HG03103 (cell line): ENCODE data around the gene CHST15.

Source experiments
- ATAC-seq: cut with Tn5 transposase; IDR thresholded peaks from one replicate; pipeline ENCODE4 v1.9.1; 2021; ENCODE audit warnings: low read depth; ENCODE audit not compliant: unreplicated experiment

Gene CHST15

DNA sequence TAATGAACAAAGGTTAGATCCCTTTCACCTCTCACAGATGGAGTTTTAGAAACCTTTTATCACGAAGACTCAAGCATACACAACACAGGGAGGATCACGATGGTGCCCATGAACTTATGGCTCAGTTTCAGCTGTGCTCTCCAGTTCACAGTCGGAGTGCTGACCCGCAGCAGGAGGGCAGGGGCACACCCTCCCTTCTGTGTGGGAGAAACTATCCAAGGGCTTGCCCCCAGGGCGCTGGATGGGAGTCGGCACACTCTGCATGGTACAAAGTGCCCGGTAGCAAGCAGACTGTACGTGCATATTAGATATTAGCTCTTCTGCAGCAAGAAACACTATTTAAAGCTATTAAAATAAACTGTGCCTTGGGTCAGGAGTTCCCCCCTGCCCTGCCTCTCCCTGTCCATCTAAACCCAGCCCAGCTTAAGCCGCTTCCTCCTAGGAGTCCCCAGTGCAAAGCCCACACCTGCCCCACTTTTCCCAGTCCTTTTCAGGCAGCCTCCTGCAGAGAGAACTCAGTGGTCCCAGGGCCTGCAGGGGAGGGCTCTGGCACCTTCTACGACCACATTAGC lies 76.5 kb downstream of the CHST15 start:
- ATAC-seq = no peak

DNA sequence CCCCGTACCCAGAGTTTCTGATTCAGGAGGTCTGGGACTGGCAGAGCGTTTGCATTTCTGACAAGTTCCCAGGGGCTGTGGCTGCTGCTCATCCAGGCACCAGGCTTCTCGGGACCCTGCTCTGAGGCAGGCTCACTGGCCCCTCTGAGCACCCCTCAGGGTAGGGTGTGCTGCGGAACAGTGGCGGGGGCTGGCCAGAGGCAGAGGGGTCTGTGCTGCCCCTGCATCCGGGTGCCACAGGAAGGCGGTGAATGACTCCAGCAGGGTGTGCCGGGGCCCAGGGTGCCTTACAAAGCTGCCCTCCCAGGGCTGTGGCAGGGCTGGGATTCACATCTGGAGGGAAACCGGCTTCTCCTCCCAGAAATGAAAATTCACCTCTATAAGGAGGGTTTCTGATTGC lies 77.4 kb downstream of the CHST15 start:
- ATAC-seq = no peak

DNA sequence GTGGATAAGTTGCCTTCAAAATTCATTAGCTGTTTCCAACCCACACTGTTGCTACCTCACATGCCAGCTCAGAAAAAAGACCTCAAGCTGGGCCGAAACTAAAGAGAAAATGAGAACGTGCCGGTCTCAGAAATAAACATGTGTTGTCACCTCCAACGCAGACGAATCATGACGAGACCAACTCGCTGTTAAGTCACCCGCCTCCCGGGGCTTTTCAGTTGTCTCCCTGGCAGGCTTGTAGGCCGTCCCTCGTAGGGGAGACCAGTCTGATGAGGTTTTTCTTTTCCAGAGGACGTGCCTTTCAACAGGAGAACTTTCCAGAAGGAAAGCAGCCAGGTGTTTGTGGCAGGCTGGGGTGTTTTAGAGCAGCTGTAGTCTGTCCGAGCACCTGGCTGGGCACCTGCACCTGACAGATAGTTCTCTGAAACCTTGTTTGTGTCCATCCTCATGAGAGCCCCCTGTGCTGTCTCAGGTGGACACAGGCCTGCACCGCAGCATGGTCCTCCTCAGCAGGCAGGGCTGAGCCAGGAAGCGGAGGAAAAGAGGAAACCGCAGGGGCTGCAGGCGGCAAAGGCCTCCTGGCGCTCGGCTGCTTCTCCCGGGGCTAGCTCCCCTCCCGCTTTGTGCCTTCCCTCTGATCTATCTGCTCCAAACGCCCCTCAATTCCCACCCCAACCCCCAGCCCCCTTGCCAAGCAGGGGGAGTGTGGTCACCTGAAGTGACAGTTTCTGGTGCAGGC lies 78.8 kb downstream of the CHST15 start:
- ATAC-seq = no peak

DNA sequence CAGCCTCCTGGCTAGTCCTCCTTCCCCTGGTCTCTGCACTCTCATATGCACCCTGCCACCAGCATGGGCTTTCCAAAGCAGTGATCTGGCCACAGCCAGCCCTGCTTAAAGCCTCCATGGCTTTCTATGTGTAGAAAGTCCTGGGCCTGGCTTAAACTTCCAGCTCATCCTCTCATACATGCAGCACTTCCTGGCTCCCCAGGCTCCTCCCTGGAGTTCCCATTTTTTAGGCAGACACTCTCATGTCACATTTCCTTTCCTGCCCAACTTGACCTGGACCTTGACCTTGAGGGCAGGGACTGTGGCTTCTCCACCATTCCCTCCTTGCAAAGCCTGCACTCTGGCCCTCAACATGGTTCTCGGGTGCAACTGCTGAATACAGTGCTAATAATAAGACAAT lies 79.5 kb downstream of the CHST15 start:
- ATAC-seq = no peak

DNA sequence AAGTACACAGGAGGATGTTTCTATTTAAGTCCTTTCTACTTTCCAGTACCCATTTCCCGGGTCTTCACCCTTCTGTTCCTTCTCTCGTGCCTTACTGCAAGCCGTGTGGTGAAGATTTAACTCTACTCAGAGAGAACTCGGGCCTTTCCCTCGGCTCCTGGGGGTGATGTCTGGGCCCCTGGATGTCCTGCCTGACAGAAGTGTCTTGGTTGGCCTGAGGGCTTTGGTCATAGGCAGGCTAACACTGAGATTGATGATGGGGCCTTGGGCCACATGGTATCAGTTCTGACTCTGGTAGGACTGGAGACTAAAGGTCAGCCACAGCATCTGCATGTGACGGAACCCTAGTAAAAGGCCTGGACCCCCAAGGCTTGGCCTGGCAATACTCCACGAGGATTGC lies 80.4 kb downstream of the CHST15 start:
- no peak for ATAC-seq

DNA sequence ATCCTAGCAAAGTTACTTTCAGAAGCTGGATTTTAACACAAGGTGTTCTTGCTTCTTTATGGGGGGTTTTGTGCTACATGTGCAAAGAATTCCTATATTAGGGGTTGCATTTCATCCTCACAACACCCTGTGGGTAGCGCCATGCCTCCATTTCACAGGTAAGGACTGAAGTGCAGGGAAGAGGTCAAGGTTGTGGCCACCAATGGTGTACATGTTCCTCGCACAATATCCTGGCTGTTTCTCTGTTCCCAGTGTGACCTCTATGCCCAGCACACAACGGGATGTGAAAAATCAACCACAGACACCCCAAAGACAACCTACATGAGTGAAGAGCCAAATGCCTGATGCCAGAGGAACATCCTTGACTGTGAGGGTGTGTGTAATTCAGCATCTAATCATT lies 80.8 kb downstream of the CHST15 start:
- ATAC-seq = no peak

- no peak for ATAC-seq
These were observed 81.3 kb downstream of the CHST15 start for GRCh38 chr10:124012066-124012465.

- ATAC-seq = no peak
These were observed 81.9 kb downstream of the CHST15 start for GRCh38 chr10:124011464-124011863.

DNA sequence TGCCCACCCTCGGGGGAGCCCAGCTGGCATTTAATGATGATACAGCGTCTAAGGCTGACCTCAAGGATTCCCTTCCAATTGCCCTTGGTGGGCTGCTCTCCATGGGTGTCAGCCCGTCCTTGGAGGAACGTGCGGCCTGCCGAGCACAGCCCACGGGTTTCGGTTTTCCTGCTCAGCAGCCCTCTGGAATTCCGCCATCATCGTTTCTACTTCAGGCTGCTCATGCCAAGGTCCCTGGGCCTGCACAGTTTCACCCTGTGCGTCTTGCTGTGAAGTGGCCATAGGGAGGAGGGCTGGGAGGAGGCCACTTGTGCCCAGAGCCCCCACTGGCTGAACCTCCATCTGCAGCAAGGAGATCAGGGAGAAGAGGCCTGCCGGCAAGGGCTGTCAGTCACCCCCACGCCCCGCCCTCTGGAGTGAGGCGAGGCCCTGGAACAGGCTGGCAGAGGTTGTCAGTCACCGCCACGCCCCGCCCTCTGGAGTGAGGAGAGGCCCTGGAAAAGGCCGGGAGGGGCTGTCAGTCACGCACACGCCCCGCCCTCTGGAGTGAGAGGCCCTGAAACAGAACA lies 82.8 kb downstream of the CHST15 start:
- no peak for ATAC-seq

DNA sequence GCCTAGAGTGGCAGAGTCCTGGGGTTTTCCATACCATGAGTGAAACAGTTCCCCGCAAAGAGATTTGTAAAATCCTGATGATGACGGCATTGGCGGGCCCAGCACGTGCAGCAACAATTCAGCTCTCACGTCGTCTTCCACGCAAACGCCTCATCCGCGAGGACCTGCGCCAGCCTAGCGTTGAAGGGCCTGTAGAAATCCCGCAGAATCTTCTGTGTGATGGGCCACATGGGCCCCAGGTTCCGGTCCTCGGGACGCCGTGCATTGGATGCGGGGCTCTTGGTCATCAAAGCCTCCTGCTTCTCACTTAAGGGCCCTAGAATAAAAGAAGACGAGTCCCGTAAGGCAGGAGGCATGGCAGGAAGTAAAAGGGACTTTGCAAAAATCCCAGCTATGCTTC lies 83.4 kb downstream of the CHST15 start:
- no peak for ATAC-seq

DNA sequence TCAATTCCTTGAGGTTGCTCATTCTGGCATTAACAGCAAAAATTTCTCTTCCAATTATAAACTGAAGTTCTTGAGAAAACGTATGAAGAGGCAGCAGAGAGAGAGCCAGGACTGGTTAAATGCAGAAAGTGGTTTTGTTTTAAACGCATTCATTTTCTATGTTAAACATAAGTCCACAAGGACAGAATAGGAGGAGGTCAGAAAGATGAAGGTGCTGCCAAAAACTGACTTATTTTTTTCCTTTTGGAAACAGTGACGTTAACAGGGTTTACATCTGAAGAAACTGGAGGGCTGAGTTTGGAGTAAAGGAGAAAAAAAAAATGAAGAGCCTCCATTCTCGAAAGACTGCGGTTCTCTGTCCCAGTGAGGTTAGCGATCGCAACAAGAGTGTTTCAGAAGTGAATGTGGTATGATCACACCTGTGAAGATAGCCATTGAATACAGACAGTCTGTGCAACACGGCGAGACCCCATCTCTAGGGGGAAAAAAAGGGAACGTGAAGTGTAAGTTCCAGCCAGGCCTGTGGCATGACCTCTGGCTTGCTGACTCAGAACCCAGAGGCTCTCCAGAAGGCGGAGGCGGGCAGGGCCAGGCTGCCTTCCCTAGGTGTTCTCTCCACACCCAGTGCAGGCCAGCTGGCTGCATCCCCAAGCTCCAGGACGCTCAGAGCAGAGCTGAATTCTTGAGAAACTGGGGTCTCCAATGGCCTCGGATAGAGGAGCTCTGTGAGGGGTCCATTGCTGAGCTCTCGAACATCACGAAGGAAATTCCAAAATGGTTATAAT lies 84.0 kb downstream of the CHST15 start:
- ATAC-seq = no peak

GRCh38 chr10:124008681-124009080 lies 84.7 kb downstream of the CHST15 start:
- no peak for ATAC-seq

DNA sequence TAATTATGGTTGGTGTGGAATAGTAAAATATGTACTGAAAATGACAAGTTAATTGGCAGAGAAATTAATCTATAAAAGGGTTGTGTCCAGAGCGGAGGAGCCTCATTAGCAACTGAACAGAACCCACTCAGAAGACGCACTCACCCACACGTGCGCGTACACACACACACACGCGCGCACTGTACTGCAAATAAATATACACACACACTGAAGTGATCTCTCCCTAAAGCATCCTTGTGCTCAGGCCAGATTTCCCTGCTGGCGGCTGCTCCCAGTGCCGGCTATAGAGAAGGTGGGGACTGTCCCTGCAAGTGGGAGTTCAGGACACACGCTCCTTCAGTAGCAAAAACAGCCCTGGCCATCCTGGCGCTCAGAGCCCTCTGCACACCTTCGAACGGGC lies 85.2 kb downstream of the CHST15 start:
- no peak for ATAC-seq

DNA sequence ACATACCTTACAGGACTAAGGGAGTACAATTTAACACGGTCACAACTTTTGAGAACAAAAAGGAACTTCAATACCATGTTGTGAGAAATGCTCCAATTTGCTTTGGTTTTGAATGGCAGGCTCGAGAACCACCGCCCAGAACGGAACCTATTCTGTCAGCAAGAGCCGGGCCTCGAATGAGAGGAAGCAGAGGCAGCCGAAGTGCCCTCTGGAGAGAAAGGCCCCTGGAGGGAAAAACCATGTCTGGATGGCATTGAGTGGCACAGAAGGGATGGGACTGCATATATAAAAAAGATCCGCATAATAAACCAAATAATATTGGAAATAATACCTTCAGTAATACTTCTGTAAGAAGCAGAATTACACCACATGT lies 85.6 kb downstream of the CHST15 start:
- no peak for ATAC-seq

DNA sequence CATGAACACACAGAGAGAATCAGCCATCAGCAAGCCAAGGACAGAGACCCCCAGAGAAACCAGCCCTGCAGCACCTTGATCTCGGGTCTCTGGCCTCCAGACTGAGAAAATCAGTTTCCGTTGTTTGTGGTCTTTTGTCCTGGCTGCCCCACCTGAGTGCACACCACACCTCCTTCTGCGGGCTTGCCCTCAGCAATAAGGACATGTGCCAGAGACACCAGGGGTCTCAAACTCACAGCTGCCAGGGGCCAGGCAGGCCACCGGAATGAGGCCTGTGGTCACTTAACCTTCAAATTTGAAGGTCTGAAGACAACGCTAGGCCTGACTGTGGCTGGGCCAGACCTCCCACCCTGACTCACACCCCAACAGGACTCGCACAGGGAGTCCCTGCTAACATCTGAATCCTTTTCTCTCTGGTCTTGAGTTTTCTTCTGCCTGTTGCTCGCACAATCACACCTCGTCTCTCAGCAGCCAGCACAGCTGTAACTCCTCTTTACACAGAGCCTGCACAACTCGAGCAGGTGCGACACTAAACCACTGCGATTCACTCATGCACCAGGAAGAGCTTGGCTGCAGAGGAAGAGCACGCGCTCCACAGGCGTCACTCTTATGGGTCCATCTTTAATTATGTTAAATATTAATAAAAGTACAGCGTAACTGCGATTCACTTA lies 86.2 kb downstream of the CHST15 start:
- no peak for ATAC-seq

DNA sequence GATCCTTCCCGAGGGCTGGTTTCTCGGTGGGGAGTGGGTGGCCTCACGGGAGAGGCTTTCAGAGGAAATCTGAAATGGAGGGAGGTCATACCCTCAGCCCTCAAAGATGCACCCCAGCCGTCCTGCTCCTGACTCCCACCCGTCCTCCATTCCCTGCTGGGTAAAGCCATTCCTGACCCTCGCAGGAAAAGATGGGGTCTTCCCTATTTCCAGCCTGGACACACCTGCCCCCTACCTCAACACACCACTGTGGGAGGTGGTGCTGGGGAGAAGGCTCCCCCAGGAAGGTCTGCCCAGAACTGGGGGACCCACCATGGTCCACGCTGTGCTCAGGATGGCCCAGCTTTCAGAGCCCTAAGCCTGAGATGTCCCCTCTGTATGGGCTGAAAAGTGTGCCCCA lies 86.9 kb downstream of the CHST15 start:
- ATAC-seq = no peak

DNA sequence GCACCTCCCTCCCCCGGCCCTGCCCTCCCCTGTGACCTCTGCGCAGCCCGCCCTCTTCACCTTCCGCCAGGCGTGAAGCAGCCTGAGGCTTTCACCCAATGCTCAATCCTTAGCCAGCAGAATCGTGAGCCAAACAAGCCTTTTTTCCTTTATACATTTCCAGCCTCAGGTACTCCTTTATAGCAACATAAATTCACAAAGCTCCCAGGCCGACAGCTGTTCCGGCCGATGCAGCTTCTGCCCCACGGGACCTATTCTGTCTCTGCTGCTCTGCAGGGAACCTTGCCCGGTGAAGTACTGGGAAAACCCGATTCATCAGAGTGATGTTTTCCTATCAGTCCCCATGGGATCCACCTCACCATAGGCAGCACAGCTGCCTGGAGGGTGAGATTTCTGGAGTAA lies 87.4 kb downstream of the CHST15 start:
- no peak for ATAC-seq

DNA sequence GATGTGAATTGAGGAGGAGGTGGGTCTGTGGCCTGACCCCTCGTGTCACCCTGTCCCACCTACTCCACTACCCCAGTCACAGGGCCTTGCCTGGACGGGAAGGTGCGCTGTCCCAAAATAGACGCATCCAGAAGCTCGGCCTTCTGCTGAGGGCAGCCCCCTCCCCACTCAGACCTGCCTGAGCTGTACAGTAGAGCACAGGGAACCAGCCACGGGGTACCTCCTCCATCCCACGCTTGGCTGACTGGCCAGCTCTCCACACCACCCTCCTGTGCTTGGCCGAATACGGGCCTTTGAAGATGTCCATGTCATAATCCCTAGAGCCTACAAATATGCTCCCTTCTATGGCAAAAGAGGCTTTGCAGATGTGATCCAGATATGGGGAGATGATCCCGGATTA lies 88.3 kb downstream of the CHST15 start:
- ATAC-seq = no peak

DNA sequence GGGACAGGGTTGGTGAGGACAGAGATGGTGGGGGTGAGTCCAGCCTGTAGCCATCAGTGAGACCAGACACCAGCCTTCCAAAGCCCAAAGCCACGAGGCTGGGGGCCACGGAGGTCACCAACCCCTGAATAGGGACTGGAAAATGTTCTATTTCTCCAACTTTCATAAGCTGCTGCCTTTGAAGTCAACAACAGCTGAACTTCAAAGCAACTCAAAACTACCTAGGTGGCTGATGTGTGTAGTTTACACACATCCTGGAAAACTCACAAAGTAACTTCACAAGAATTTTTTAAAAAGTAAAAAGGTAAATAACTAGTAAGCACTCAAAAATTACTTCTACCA lies 88.8 kb downstream of the CHST15 start:
- ATAC-seq = no peak

- no peak for ATAC-seq
These were observed 89.3 kb downstream of the CHST15 start for GRCh38 chr10:124003871-124004662.
